ENCODE measurements around the gene NCAM1.

DNA sequence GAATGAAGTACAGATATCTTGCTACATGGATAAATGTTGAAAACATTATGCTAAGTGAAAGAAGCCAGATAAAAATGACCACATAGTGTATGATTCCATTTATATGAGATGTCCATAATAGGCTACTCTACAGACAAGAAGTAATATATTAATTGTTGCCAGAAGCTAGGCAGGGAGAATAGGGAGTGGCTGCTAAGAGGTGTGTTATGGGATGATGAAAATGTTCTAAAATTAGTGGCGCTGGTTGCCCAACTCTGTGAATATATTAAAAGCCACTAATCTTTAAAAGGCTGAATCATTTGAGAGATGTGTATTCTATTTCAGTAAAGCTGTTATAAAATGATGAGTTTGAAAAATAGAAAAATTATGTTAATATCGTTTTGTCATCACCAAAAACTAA lies 144.4 kb downstream of the NCAM1 start:
- TF ChIP-seq, protein P1, sequence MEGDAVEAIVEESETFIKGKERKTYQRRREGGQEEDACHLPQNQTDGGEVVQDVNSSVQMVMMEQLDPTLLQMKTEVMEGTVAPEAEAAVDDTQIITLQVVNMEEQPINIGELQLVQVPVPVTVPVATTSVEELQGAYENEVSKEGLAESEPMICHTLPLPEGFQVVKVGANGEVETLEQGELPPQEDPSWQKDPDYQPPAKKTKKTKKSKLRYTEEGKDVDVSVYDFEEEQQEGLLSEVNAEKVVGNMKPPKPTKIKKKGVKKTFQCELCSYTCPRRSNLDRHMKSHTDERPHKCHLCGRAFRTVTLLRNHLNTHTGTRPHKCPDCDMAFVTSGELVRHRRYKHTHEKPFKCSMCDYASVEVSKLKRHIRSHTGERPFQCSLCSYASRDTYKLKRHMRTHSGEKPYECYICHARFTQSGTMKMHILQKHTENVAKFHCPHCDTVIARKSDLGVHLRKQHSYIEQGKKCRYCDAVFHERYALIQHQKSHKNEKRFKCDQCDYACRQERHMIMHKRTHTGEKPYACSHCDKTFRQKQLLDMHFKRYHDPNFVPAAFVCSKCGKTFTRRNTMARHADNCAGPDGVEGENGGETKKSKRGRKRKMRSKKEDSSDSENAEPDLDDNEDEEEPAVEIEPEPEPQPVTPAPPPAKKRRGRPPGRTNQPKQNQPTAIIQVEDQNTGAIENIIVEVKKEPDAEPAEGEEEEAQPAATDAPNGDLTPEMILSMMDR (conservative IDR thresholded peaks at IDR 0.05; ENCODE audit: low read depth in 2 of 2), result no peak
- TF ChIP-seq JUNB (IDR thresholded peaks at IDR 0.05; ENCODE audit: unreplicated experiment), result no peak
- no peak for TF ChIP-seq EZH2 (IDR thresholded peaks at IDR 0.05; ENCODE audit: low read depth, unreplicated experiment)
- no peak for TF ChIP-seq CREB1 (CRISPR knock-in tag; IDR thresholded peaks at IDR 0.05; ENCODE audit: low read depth)
- TF ChIP-seq, protein P2, sequence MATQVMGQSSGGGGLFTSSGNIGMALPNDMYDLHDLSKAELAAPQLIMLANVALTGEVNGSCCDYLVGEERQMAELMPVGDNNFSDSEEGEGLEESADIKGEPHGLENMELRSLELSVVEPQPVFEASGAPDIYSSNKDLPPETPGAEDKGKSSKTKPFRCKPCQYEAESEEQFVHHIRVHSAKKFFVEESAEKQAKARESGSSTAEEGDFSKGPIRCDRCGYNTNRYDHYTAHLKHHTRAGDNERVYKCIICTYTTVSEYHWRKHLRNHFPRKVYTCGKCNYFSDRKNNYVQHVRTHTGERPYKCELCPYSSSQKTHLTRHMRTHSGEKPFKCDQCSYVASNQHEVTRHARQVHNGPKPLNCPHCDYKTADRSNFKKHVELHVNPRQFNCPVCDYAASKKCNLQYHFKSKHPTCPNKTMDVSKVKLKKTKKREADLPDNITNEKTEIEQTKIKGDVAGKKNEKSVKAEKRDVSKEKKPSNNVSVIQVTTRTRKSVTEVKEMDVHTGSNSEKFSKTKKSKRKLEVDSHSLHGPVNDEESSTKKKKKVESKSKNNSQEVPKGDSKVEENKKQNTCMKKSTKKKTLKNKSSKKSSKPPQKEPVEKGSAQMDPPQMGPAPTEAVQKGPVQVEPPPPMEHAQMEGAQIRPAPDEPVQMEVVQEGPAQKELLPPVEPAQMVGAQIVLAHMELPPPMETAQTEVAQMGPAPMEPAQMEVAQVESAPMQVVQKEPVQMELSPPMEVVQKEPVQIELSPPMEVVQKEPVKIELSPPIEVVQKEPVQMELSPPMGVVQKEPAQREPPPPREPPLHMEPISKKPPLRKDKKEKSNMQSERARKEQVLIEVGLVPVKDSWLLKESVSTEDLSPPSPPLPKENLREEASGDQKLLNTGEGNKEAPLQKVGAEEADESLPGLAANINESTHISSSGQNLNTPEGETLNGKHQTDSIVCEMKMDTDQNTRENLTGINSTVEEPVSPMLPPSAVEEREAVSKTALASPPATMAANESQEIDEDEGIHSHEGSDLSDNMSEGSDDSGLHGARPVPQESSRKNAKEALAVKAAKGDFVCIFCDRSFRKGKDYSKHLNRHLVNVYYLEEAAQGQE (IDR thresholded peaks at IDR 0.05; ENCODE audit: unreplicated experiment), result no peak
- no peak for TF ChIP-seq POLR2AphosphoS5 (IDR thresholded peaks at IDR 0.05; ENCODE audit: low read depth)
- TF ChIP-seq EZH2phosphoT487 (IDR thresholded peaks at IDR 0.05; ENCODE audit: unreplicated experiment), result no peak
- TF ChIP-seq NANOG (IDR thresholded peaks at IDR 0.05; ENCODE audit: borderline replicate concordance), result no peak
